Measurements from ENCODE around the gene RPUSD3.

The RPUSD3 gene

GRCh38 chr3:9833078-9833477 lies 10.7 kb downstream of the RPUSD3 start:
- Histone ChIP-seq H3K27me3 (ENCODE audit: insufficient read depth, low read length) (no peaks in the 10 kb centered on the region), H2AFZ (ENCODE audit: low read length, unreplicated experiment) (no peak overlapping the region), H3K4me3 (ENCODE audit: low read depth, low read length) (no peak overlapping the region), H3K27ac (ENCODE audit: low read depth, low read length) (no peak overlapping the region), H3K79me2 (ENCODE audit: control insufficient read depth, insufficient read depth, low read length, unreplicated experiment) (no peaks in the 10 kb centered on the region), H3K4me1 (ENCODE audit: control insufficient read depth, insufficient read depth, low read length, unreplicated experiment) (no peaks in the 10 kb centered on the region), H3K36me3 (ENCODE audit: insufficient read depth, low read length) (peaks cover 6% of the 10 kb centered on the region; the same call in 1 of the 2 replicates)

GRCh38 chr3:9831253-9831652 lies 12.6 kb downstream of the RPUSD3 start:
- peaks cover 6% of the 10 kb centered on the region; the same call in 1 of the 2 replicates for H3K36me3 ChIP-seq (ENCODE audit: insufficient read depth, low read length)
- H3K4me3 ChIP-seq (ENCODE audit: low read depth, low read length): no peak overlapping the region
- no peaks in the 10 kb centered on the region for H3K79me2 ChIP-seq (ENCODE audit: control insufficient read depth, insufficient read depth, low read length, unreplicated experiment)
- no peak overlapping the region for H2AFZ ChIP-seq (ENCODE audit: low read length, unreplicated experiment)
- no peak overlapping the region for H3K27ac ChIP-seq (ENCODE audit: low read depth, low read length)
- no peaks in the 10 kb centered on the region for H3K4me1 ChIP-seq (ENCODE audit: control insufficient read depth, insufficient read depth, low read length, unreplicated experiment)
- H3K27me3 ChIP-seq (ENCODE audit: insufficient read depth, low read length): no peaks in the 10 kb centered on the region

- H3K4me1 ChIP-seq (ENCODE audit: control insufficient read depth, insufficient read depth, low read length, unreplicated experiment): no peaks in the 10 kb centered on the region
- no peak overlapping the region for H3K4me3 ChIP-seq (ENCODE audit: low read depth, low read length)
- H3K27ac ChIP-seq (ENCODE audit: low read depth, low read length): no peak overlapping the region
- no peaks in the 10 kb centered on the region for H3K27me3 ChIP-seq (ENCODE audit: insufficient read depth, low read length)
- no peaks in the 10 kb centered on the region for H3K79me2 ChIP-seq (ENCODE audit: control insufficient read depth, insufficient read depth, low read length, unreplicated experiment)
- H3K36me3 ChIP-seq (ENCODE audit: insufficient read depth, low read length): peaks cover 6% of the 10 kb centered on the region; the same call in 1 of the 2 replicates
- H2AFZ ChIP-seq (ENCODE audit: low read length, unreplicated experiment): no peak overlapping the region
These were observed 14.7 kb downstream of the RPUSD3 start for GRCh38 chr3:9828801-9829755.

GRCh38 chr3:9826815-9827573 lies 16.8 kb downstream of the RPUSD3 start:
- Histone ChIP-seq H3K79me2 (ENCODE audit: control insufficient read depth, insufficient read depth, low read length, unreplicated experiment) (no peaks in the 10 kb centered on the region), H3K27me3 (ENCODE audit: insufficient read depth, low read length) (no peaks in the 10 kb centered on the region), H3K36me3 (ENCODE audit: insufficient read depth, low read length) (peaks cover 6% of the 10 kb centered on the region; the same call in 1 of the 2 replicates), H3K27ac (ENCODE audit: low read depth, low read length) (no peak overlapping the region), H2AFZ (ENCODE audit: low read length, unreplicated experiment) (no peak overlapping the region), H3K4me3 (ENCODE audit: low read depth, low read length) (no peak overlapping the region), H3K4me1 (ENCODE audit: control insufficient read depth, insufficient read depth, low read length, unreplicated experiment) (no peaks in the 10 kb centered on the region)

GRCh38 chr3:9825451-9826040 lies 18.3 kb downstream of the RPUSD3 start:
- Histone ChIP-seq H3K4me1 (ENCODE audit: control insufficient read depth, insufficient read depth, low read length, unreplicated experiment) (no peaks in the 10 kb centered on the region), H2AFZ (ENCODE audit: low read length, unreplicated experiment) (no peak overlapping the region), H3K79me2 (ENCODE audit: control insufficient read depth, insufficient read depth, low read length, unreplicated experiment) (no peaks in the 10 kb centered on the region), H3K27me3 (ENCODE audit: insufficient read depth, low read length) (no peaks in the 10 kb centered on the region), H3K27ac (ENCODE audit: low read depth, low read length) (no peak overlapping the region), H3K4me3 (ENCODE audit: low read depth, low read length) (no peak overlapping the region), H3K36me3 (ENCODE audit: insufficient read depth, low read length) (peaks cover 6% of the 10 kb centered on the region; the same call in 1 of the 2 replicates)

GRCh38 chr3:9820946-9821345 lies 22.9 kb downstream of the RPUSD3 start:
- Histone ChIP-seq H3K27ac (ENCODE audit: low read depth, low read length) (no peak overlapping the region), H2AFZ (ENCODE audit: low read length, unreplicated experiment) (no peak overlapping the region), H3K27me3 (ENCODE audit: insufficient read depth, low read length) (no peaks in the 10 kb centered on the region), H3K4me3 (ENCODE audit: low read depth, low read length) (no peak overlapping the region), H3K36me3 (ENCODE audit: insufficient read depth, low read length) (no peaks in the 10 kb centered on the region), H3K4me1 (ENCODE audit: control insufficient read depth, insufficient read depth, low read length, unreplicated experiment) (no peaks in the 10 kb centered on the region), H3K79me2 (ENCODE audit: control insufficient read depth, insufficient read depth, low read length, unreplicated experiment) (no peaks in the 10 kb centered on the region)

GRCh38 chr3:9820543-9820942 lies 23.3 kb downstream of the RPUSD3 start:
- Histone ChIP-seq H3K4me3 (ENCODE audit: low read depth, low read length) (no peak overlapping the region), H3K4me1 (ENCODE audit: control insufficient read depth, insufficient read depth, low read length, unreplicated experiment) (no peaks in the 10 kb centered on the region), H3K27me3 (ENCODE audit: insufficient read depth, low read length) (no peaks in the 10 kb centered on the region), H2AFZ (ENCODE audit: low read length, unreplicated experiment) (no peak overlapping the region), H3K27ac (ENCODE audit: low read depth, low read length) (no peak overlapping the region), H3K79me2 (ENCODE audit: control insufficient read depth, insufficient read depth, low read length, unreplicated experiment) (no peaks in the 10 kb centered on the region), H3K36me3 (ENCODE audit: insufficient read depth, low read length) (no peaks in the 10 kb centered on the region)

- no peaks in the 10 kb centered on the region for H3K79me2 ChIP-seq (ENCODE audit: control insufficient read depth, insufficient read depth, low read length, unreplicated experiment)
- H2AFZ ChIP-seq (ENCODE audit: low read length, unreplicated experiment): no peak overlapping the region
- H3K27ac ChIP-seq (ENCODE audit: low read depth, low read length): no peak overlapping the region
- H3K27me3 ChIP-seq (ENCODE audit: insufficient read depth, low read length): no peaks in the 10 kb centered on the region
- no peaks in the 10 kb centered on the region for H3K36me3 ChIP-seq (ENCODE audit: insufficient read depth, low read length)
- H3K4me1 ChIP-seq (ENCODE audit: control insufficient read depth, insufficient read depth, low read length, unreplicated experiment): no peaks in the 10 kb centered on the region
- H3K4me3 ChIP-seq (ENCODE audit: low read depth, low read length): no peak overlapping the region
These were observed 25.0 kb downstream of the RPUSD3 start for GRCh38 chr3:9818666-9819335.

GRCh38 chr3:9817436-9817835 lies 26.4 kb downstream of the RPUSD3 start:
- Histone ChIP-seq H3K4me1 (ENCODE audit: control insufficient read depth, insufficient read depth, low read length, unreplicated experiment) (no peaks in the 10 kb centered on the region), H3K27me3 (ENCODE audit: insufficient read depth, low read length) (no peaks in the 10 kb centered on the region), H3K36me3 (ENCODE audit: insufficient read depth, low read length) (no peaks in the 10 kb centered on the region), H3K4me3 (ENCODE audit: low read depth, low read length) (no peak overlapping the region), H3K79me2 (ENCODE audit: control insufficient read depth, insufficient read depth, low read length, unreplicated experiment) (no peaks in the 10 kb centered on the region), H3K27ac (ENCODE audit: low read depth, low read length) (no peak overlapping the region), H2AFZ (ENCODE audit: low read length, unreplicated experiment) (no peak overlapping the region)

GRCh38 chr3:9815986-9816385 lies 27.8 kb downstream of the RPUSD3 start:
- no peaks in the 10 kb centered on the region for H3K79me2 ChIP-seq (ENCODE audit: control insufficient read depth, insufficient read depth, low read length, unreplicated experiment)
- H3K4me3 ChIP-seq (ENCODE audit: low read depth, low read length): no peak overlapping the region
- no peak overlapping the region for H2AFZ ChIP-seq (ENCODE audit: low read length, unreplicated experiment)
- no peak overlapping the region for H3K27ac ChIP-seq (ENCODE audit: low read depth, low read length)
- H3K36me3 ChIP-seq (ENCODE audit: insufficient read depth, low read length): no peaks in the 10 kb centered on the region
- H3K27me3 ChIP-seq (ENCODE audit: insufficient read depth, low read length): no peaks in the 10 kb centered on the region
- peaks cover 4% of the 10 kb centered on the region for H3K4me1 ChIP-seq (ENCODE audit: control insufficient read depth, insufficient read depth, low read length, unreplicated experiment)
